Measurements from ENCODE around the gene UTP20.
"Not testable (repeated sequence)": the region's sequence is repeated elsewhere in the genome, so short reads cannot be mapped to it uniquely, and the experiment has no call there.

Gene UTP20

GRCh38 chr12:101328917-101329316 is 49.0 kb downstream of the UTP20 start:
- DNase-seq: no peak

GRCh38 chr12:101330631-101331030 is 50.7 kb downstream of the UTP20 start:
- DNase-seq: no peak

GRCh38 chr12:101336437-101336836 is 56.5 kb downstream of the UTP20 start:
- no peak for DNase-seq

- DNase-seq: no peak
Measured at GRCh38 chr12:101338087-101338486, 58.2 kb downstream of the UTP20 start.

- DNase-seq: no peak
Measured at GRCh38 chr12:101343893-101344292, 64.0 kb downstream of the UTP20 start.

- DNase-seq: no peak
Measured at GRCh38 chr12:101351682-101352081, 71.8 kb downstream of the UTP20 start.

GRCh38 chr12:101356794-101357193 is 76.9 kb downstream of the UTP20 start:
- DNase-seq: no peak

GRCh38 chr12:101361455-101361854 is 81.5 kb downstream of the UTP20 start:
- no peak for DNase-seq

GRCh38 chr12:101368016-101368415 is 88.1 kb downstream of the UTP20 start:
- no peak for DNase-seq

- DNase-seq: no peak
Measured at GRCh38 chr12:101372431-101372830, 92.5 kb downstream of the UTP20 start.

- DNase-seq: no peak
Measured at GRCh38 chr12:101375573-101375972, 95.7 kb downstream of the UTP20 start.

GRCh38 chr12:101379149-101379548 is 99.2 kb downstream of the UTP20 start:
- DNase-seq: no peak

- DNase-seq: not testable (repeated sequence)
Measured at GRCh38 chr12:101391181-101391580, 111.3 kb downstream of the UTP20 start.

GRCh38 chr12:101407049-101407435 is 127.1 kb downstream of the UTP20 start:
- no peak for DNase-seq

- peak; percentile 84 for DNase-seq
Measured at GRCh38 chr12:101407436-101408345, 127.8 kb downstream of the UTP20 start, which contains the start of gene ARL1. Gene ARL1 (minus strand): TSS chr12:101407772. CDS start chr12:101407645, 127 bp downstream.

- not testable (repeated sequence) for DNase-seq
Measured at GRCh38 chr12:101410169-101410568, 130.3 kb downstream of the UTP20 start.

- no peak for DNase-seq
Measured at GRCh38 chr12:101414533-101415119, 134.7 kb downstream of the UTP20 start.

GRCh38 chr12:101415228-101415627 is 135.3 kb downstream of the UTP20 start:
- DNase-seq: no peak

GRCh38 chr12:101422066-101422465 is 142.2 kb downstream of the UTP20 start:
- DNase-seq: not testable (repeated sequence)

- no peak for DNase-seq
Measured at GRCh38 chr12:101424620-101425019, 144.7 kb downstream of the UTP20 start.

- no peak for DNase-seq
Measured at GRCh38 chr12:101430456-101430855, 150.6 kb downstream of the UTP20 start.

- DNase-seq: no peak
Measured at GRCh38 chr12:101436136-101436535, 156.2 kb downstream of the UTP20 start.

Data from activated naive CD4-positive, alpha-beta T cell treated with Interleukin-2 at 50 U/mL for 16 hours (primary cell).